HG02840 (cell line): ENCODE results near the gene HHAT.

Experiments
- ATAC-seq: cut with Tn5 transposase; IDR thresholded peaks from one replicate; pipeline ENCODE4 v1.9.1; 2021; ENCODE audit warnings: mild to moderate bottlenecking, moderate library complexity, moderate number of reproducible peaks; ENCODE audit not compliant: unreplicated experiment, low FRiP score

The HHAT gene

GRCh38 chr1:210662291-210663050 lies 333.8 kb downstream of the HHAT start:
- no peak for ATAC-seq

DNA sequence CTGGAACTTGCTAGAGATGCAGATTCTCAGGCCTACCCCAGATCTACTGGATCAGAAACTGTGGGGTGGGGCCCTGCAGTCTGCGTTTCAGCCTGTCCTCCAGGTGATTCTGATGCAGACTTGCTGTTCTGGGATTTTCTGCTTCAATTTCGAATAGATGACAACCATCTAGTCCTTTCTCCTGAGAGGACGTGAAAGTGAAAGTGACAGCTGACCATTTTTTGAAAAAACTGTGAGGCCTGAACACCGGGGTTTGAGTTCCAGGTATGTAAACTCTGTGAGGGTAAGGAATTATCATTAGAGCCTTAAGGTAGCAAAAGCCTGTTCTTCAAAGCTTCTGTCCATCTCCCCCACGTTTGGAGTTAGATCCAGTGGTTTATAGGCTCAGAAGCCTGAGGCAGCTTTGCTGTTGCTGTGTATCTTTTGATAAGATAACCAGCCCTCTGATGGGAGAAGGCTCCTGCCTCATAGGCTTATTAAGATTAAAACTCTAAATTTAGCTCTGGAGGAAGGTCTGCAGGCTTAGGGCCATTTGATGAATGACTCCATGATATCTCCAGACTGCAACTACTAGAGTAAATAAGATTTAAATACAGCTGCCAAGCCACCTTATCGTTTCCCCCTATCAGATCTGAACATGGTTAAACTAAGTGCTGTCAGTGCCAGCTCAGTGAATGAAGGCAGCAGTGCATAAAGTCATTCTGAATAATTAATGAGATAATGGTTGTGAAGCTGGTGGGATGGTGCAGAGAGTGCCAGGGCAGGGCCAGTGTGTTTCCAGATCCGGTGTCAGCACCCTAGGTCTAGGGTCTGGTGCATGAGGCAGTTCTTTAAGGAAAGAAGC lies 335.2 kb downstream of the HHAT start:
- no peak for ATAC-seq

- ATAC-seq = no peak
These were observed 341.2 kb downstream of the HHAT start for GRCh38 chr1:210669951-210670350.

GRCh38 chr1:210674151-210674550 lies 345.4 kb downstream of the HHAT start:
- no peak for ATAC-seq

DNA sequence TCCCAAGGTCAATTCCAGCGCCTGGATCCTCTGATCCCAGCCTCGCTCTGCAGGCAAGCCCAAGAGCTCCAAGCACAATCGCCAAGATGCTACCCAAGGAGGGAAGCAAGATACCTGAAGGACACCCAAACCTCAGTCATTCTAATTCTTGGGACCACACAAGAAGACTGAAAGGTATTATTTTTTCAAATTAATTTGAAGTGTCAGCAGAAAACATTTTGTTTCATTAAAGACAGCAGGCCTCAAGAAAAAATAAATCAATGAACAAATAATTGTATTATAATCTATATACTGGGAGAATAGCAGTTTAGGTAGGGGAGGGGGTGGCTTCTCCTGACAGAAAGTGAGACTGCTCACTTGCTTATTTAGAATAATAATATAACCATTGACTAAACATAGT lies 347.8 kb downstream of the HHAT start:
- no peak for ATAC-seq

GRCh38 chr1:210677533-210677932 lies 348.8 kb downstream of the HHAT start:
- ATAC-seq = no peak

DNA sequence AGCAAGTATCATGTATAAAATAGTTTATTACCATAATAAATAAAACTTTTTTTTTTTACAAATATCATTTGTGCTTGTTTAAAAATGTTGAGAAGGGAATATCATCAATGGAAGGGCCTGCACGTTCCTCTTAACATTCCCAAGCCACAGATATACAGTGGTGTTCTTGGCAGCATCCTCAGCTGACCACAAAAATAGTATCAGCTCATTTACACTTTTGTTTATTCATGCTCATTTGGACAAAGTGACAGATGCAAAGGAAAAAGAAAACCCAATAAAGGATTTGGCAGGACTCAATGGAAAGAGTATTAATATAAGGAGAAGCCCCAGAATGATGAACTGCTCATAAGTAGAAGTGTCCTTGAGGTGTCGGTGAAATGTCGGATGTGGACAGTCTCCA lies 349.6 kb downstream of the HHAT start:
- no peak for ATAC-seq

DNA sequence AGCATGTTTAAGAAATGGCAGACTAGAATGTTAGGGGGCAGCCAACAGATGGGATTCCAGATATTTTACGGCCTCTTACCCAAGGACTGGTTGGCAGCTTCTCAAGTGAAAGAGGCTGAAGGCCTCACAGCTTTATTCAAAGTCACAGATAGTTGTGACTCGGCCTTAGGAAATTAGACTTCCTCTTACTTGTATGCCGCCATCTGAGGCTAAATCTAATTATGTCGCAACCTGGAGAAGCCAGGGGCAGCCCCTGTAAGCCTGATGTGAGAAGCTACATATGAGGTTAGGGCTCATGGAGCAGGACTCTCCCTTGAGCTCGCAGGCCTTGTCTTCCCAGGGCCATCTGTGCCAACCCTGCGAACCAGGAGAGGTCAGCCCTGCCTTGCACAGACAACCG lies 352.5 kb downstream of the HHAT start:
- ATAC-seq = no peak

DNA sequence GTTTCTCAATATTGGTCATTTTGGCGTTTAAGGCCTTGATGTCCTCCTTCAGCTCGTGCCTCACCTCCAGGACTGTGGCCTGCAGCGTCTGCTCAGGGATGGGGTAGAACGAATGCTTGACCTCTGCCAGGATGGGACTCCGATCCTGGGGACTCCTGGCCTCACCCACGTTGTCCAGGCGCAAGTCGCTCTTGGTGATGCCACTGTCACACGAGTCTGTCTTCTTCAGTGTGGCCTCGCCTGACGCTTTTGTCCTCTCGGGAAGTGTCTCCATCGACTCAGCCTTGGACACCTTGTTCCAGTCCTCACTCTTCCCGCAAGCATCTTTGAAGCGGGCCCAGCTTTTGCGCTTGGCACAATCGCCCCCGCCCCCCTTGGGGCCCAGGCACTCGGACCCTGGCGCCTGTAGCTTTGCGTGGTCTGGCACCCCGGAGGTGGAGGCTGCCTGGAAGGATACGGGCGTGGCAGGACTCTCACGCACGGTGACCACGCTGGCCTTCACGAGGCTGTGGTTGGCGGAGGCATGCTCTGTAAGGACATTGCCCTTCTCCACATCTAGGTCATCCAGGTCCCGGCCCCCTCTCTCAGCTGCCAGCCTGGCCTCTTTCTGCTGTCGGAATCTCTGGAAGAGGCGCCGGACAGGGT lies 354.8 kb downstream of the HHAT start:
- no peak for ATAC-seq

- peak; percentile 90 for ATAC-seq
These were observed 356.0 kb downstream of the HHAT start for GRCh38 chr1:210684466-210685294.

DNA sequence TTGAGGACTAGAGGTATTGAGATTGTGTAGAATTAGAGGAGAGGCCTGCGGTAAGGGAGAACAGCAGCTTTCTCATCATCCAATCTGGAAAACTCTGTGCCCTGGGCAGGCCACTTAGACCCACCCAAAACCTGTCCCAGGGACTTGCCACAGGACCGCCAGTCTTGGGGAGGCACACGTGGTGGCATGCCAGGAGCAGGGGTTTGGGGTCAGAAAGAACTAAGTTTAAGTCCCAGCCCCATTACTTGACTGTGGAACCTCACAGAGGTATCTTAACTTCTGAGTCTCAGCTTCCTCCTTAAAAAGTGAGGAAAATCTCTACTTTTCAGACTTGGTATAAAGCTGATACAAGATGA lies 356.6 kb downstream of the HHAT start:
- ATAC-seq = no peak

DNA sequence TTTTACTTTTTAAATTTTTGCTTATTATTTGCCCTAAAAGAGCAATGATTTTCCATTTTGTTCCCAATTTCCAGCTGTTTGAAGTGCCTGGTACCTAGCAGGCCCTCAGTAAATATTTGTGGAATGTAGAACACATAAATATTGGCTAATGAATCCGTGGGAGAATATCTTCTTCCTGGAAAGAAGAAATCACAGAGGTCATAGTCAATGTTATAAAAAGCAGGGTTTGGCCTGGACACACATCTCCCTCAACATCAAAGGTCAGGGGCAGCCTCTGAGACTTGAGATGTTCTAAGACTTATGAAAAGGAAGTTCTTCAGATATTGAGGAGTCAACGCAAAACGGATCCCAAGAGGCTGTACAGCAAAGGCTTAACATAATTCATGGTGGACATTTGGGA lies 358.1 kb downstream of the HHAT start:
- no peak for ATAC-seq

- no peak for ATAC-seq
These were observed 359.0 kb downstream of the HHAT start for GRCh38 chr1:210687582-210688279.

DNA sequence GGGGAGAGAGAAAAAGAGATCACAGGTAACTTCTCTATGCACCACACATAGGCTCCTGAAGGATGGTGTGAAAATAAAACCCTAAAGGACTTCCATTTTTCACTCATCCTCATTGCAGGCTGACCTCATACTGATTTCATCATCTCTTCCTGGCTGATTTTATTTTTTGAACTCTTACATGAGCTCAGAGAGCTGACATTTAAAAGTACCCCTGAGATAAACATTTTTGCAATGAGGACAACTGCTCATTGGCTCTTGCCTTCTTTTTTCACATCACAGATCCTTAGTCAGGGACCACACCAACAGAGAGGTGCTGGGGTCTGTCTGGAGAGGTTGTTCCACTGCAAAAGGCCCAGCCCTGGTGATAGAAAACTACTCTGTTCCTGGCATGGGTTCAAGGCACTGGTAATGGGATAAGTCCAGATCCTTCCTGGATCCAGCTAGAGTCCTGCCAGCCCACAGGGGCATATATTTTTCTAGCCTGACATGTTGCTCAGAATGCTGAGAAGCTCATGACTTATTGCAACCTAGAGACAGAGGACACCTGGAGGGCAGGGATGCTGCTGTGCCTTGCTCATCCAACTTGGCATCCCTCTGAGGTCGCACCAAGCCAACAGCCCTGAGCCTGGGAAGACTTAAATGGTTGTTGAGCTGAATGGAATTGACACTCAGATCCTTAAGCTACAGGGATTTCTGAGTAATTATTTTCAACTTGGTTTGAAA lies 360.0 kb downstream of the HHAT start:
- ATAC-seq = no peak

DNA sequence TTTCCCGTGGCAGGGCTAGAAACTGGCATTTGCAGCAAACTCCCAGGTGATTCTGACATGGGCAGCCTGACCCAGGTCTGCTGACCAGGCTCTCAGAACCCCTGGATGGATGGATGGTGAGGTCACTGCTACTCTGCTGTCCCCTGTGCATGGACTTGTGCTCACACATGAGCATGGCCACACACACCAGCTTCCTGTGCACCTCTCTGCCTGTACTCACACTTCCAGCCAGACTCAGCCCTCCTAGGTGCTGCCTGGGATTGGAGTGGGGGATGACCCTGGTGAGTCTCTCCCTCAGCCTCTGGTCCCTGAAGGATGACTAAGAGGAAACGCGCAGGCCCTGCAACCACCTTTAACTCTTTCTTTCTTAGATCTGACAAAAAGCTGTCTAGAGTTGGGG lies 361.1 kb downstream of the HHAT start:
- ATAC-seq = no peak

- no peak for ATAC-seq
These were observed 361.5 kb downstream of the HHAT start for GRCh38 chr1:210690236-210690635.

GRCh38 chr1:210691039-210691610 lies 362.4 kb downstream of the HHAT start:
- ATAC-seq = no peak

GRCh38 chr1:210692796-210693195 lies 364.1 kb downstream of the HHAT start:
- ATAC-seq = no peak

GRCh38 chr1:210695026-210695425 lies 366.3 kb downstream of the HHAT start:
- no peak for ATAC-seq
